ENCODE data around the gene CAMTA1.
A peak's percentile ranks its signal among the peaks of the same experiment; 100 is the strongest.
"Not testable (repeated sequence)": the region's sequence is repeated elsewhere in the genome, so short reads cannot be mapped to it uniquely, and the experiment has no call there.

Gene CAMTA1

GRCh38 chr1:7128293-7128692, 343.0 kb downstream of the CAMTA1 start:
- no peak for DNase-seq

GRCh38 chr1:7130127-7130526, 344.9 kb downstream of the CAMTA1 start:
- DNase-seq, result no peak

- no peak for DNase-seq
These were observed 350.2 kb downstream of the CAMTA1 start for GRCh38 chr1:7135493-7135892.

- no peak for DNase-seq
These were observed 351.1 kb downstream of the CAMTA1 start for GRCh38 chr1:7136166-7136953.

- DNase-seq, result no peak
These were observed 355.0 kb downstream of the CAMTA1 start for GRCh38 chr1:7140251-7140650.

GRCh38 chr1:7145947-7146346, 360.7 kb downstream of the CAMTA1 start:
- DNase-seq, result no peak

- no peak for DNase-seq
These were observed 361.5 kb downstream of the CAMTA1 start for GRCh38 chr1:7146710-7147109.

- DNase-seq, result not testable (repeated sequence)
These were observed 362.5 kb downstream of the CAMTA1 start for GRCh38 chr1:7147581-7148282.

- DNase-seq, result peak; percentile 75
These were observed 364.0 kb downstream of the CAMTA1 start for GRCh38 chr1:7149080-7149838.

- DNase-seq, result no peak
These were observed 365.5 kb downstream of the CAMTA1 start for GRCh38 chr1:7150724-7151280.

GRCh38 chr1:7151978-7152377, 366.7 kb downstream of the CAMTA1 start:
- no peak for DNase-seq

GRCh38 chr1:7152655-7153054, 367.4 kb downstream of the CAMTA1 start:
- no peak for DNase-seq

GRCh38 chr1:7153464-7153863, 368.2 kb downstream of the CAMTA1 start:
- DNase-seq, result no peak

- DNase-seq, result no peak
These were observed 374.0 kb downstream of the CAMTA1 start for GRCh38 chr1:7159116-7159781.

- not testable (repeated sequence) for DNase-seq
These were observed 383.3 kb downstream of the CAMTA1 start for GRCh38 chr1:7168554-7168953.

- DNase-seq, result no peak
These were observed 385.9 kb downstream of the CAMTA1 start for GRCh38 chr1:7171168-7171567.

- no peak for DNase-seq
These were observed 386.3 kb downstream of the CAMTA1 start for GRCh38 chr1:7171574-7171973.

- DNase-seq, result no peak
These were observed 387.6 kb downstream of the CAMTA1 start for GRCh38 chr1:7172804-7173203.

- no peak for DNase-seq
These were observed 389.3 kb downstream of the CAMTA1 start for GRCh38 chr1:7174561-7174960.

GRCh38 chr1:7174980-7175906, 390.0 kb downstream of the CAMTA1 start:
- no peak for DNase-seq

- no peak for DNase-seq
These were observed 391.8 kb downstream of the CAMTA1 start for GRCh38 chr1:7177021-7177420.

All from NCI-H510A (cell line).